ENCODE results near the gene PSME3.

Gene PSME3

GRCh38 chr17:42798383-42799380, 34.5 kb upstream of the PSME3 start, which contains the start of the genes CNTD1 and COA3:
CNTD1 (plus strand) TSS chr17:42798861; CDS start chr17:42799068, 207 bp downstream.
COA3 (minus strand) TSS chr17:42798704; CDS start chr17:42798681, 23 bp downstream.
- peak; percentile 84 for DNase-seq (ENCODE audit: insufficient read length, low spot score)
- no peak for TF ChIP-seq CTCF (IDR thresholded peaks at IDR 0.05; ENCODE audit: insufficient read depth, missing control alignments)
- FAIRE-seq, result no peak

GRCh38 chr17:42803074-42803883, 29.9 kb upstream of the PSME3 start:
- no peak for FAIRE-seq
- no peak for TF ChIP-seq CTCF (IDR thresholded peaks at IDR 0.05; ENCODE audit: insufficient read depth, missing control alignments)
- no peak for DNase-seq (ENCODE audit: insufficient read length, low spot score)

GRCh38 chr17:42804918-42805367, 28.3 kb upstream of the PSME3 start:
- FAIRE-seq (no peak), DNase-seq (ENCODE audit: insufficient read length, low spot score) (no peak)
- no peak for TF ChIP-seq CTCF (IDR thresholded peaks at IDR 0.05; ENCODE audit: insufficient read depth, missing control alignments)

- no peak for TF ChIP-seq CTCF (IDR thresholded peaks at IDR 0.05; ENCODE audit: insufficient read depth, missing control alignments)
- FAIRE-seq (no peak), DNase-seq (ENCODE audit: insufficient read length, low spot score) (no peak)
These were observed 26.9 kb upstream of the PSME3 start for GRCh38 chr17:42806249-42806648.

GRCh38 chr17:42809250-42809649, 23.9 kb upstream of the PSME3 start:
- DNase-seq (ENCODE audit: insufficient read length, low spot score) (no peak), FAIRE-seq (no peak)
- no peak for TF ChIP-seq CTCF (IDR thresholded peaks at IDR 0.05; ENCODE audit: insufficient read depth, missing control alignments)

- DNase-seq (ENCODE audit: insufficient read length, low spot score) (no peak), FAIRE-seq (no peak)
- TF ChIP-seq CTCF (IDR thresholded peaks at IDR 0.05; ENCODE audit: insufficient read depth, missing control alignments), result no peak
These were observed 18.4 kb upstream of the PSME3 start for GRCh38 chr17:42814633-42815399.

Measured in D721Med (cell line).